ENCODE measurements around the gene GREB1. TPM values are rescaled to one million over a fixed set of nuclear protein-coding genes. Genes with fewer than 3 reads are reported as not detected.
A peak's percentile ranks its signal among the peaks of the same experiment; 100 is the strongest.

GREB1 gene
- total and polyA plus RNA-seq, 2 of the 4 experiments (the other 2 are of a cell fraction) = 0.05 TPM; not detected in 1

- no TSS peak for BruUV-seq (replicated peaks)
- Histone ChIP-seq H2BK120ac (ENCODE audit: low read depth, low read length) (no peak overlapping the region), H3K4me1 (ENCODE audit: control insufficient read depth, insufficient read depth, low read length) (no peaks in the 10 kb centered on the region), H3K9me3 (ENCODE audit: control insufficient read depth, insufficient read depth, low read length) (peaks cover 11% of the 10 kb centered on the region), H4K20me1 (ENCODE audit: insufficient read depth, low read length) (no peaks in the 10 kb centered on the region), H3K14ac (replicated peaks; ENCODE audit: low read depth, low read length) (no peak overlapping the region), H3K9me1 (ENCODE audit: insufficient read depth, low read length) (no peaks in the 10 kb centered on the region), H3K9ac (ENCODE audit: low read depth, low read length) (no peak overlapping the region), H3K4ac (ENCODE audit: low read depth, low read length) (no peak overlapping the region), H2BK15ac (ENCODE audit: low read depth, low read length) (no peak overlapping the region), H3K27me3 (ENCODE audit: control insufficient read depth, insufficient read depth, low read length) (peaks cover 35% of the 10 kb centered on the region), H2BK5ac (ENCODE audit: low read depth, low read length, poor library complexity, severe bottlenecking) (no peak overlapping the region), H2AK9ac (replicated peaks; ENCODE audit: low read depth, low read length, poor library complexity) (peak overlapping the region; percentile 10), H3K23ac (ENCODE audit: low read depth, low read length) (no peak overlapping the region), H3K4me2 (ENCODE audit: low read depth, low read length) (no peak overlapping the region), H2AFZ (replicated peaks; ENCODE audit: low read length, poor library complexity) (no peak overlapping the region), H3K79me1 (ENCODE audit: low read depth in 1 of 2, low read length in 2 of 2) (no peaks in the 10 kb centered on the region), H3K4me3 (ENCODE audit: insufficient read depth, low read depth, low read length) (no peak overlapping the region), H4K91ac (ENCODE audit: insufficient read depth, low read depth, low read length) (no peak overlapping the region), H3K56ac (ENCODE audit: extremely low read depth, insufficient read depth, low read length) (no peak overlapping the region), H4K5ac (ENCODE audit: low read depth, low read length) (no peak overlapping the region), H4K8ac (ENCODE audit: low read depth in 2 of 2, low read length in 2 of 2) (no peak overlapping the region), H3K36me3 (ENCODE audit: control insufficient read depth, insufficient read depth, low read length) (no peaks in the 10 kb centered on the region), H3K18ac (ENCODE audit: low read depth, low read length) (no peak overlapping the region), H2BK20ac (ENCODE audit: low read depth, low read length) (no peak overlapping the region), H3K27ac (ENCODE audit: insufficient read depth, low read length) (no peak overlapping the region), H2AK5ac (ENCODE audit: low read depth, low read length) (no peak overlapping the region)
- dilution Hi-C loops (cut with HindIII; ENCODE audit: low sequenced_read_pairs, unreplicated experiment) (no loop called here), in situ Hi-C loops (cut with MboI; ENCODE audit: low sequenced_read_pairs) (no loop called here), intact Hi-C loops (cut with micrococcal nuclease) (no loop called here)
- ATAC-seq (ENCODE audit: low read depth) (no peak), DNase-seq (no peak)
- POLR2A ChIA-PET (ENCODE audit: unreplicated experiment) = interaction anchor here (0.5 kb wide), 1 partner anchor 11 kb away, joined by 17 read pairs; no protein-coding TSS in a partner anchor
- no peak for TF ChIP-seq MAFK (IDR thresholded peaks at IDR 0.05; ENCODE audit: low read depth, low read length)
- TF ChIP-seq CTCF (conservative IDR thresholded peaks at IDR 0.05; ENCODE audit: low read depth, low read length) = no peak
- WGBS, 2 experiments (ENCODE audit: extremely low coverage in 2 of 2, insufficient read length in 1 of 2) = 18% methylated on average over 2 of the region's 11 CpGs; no CpG with 5 or more reads in 1 of the 2 experiments
- CTCF ChIA-PET = interaction anchor here (1.6 kb wide), 1 partner anchor 152 kb away, joined by 3 read pairs; no protein-coding TSS in a partner anchor
Measured at GRCh38 chr2:11629851-11630250, 96.0 kb downstream of the GREB1 start.

Data from IMR-90 (cell line).